Measurements from ENCODE around the gene ST6GALNAC3.

GRCh38 chr1:76668046-76668445, 593.5 kb downstream of the ST6GALNAC3 start:
- TF ChIP-seq, protein P1, sequence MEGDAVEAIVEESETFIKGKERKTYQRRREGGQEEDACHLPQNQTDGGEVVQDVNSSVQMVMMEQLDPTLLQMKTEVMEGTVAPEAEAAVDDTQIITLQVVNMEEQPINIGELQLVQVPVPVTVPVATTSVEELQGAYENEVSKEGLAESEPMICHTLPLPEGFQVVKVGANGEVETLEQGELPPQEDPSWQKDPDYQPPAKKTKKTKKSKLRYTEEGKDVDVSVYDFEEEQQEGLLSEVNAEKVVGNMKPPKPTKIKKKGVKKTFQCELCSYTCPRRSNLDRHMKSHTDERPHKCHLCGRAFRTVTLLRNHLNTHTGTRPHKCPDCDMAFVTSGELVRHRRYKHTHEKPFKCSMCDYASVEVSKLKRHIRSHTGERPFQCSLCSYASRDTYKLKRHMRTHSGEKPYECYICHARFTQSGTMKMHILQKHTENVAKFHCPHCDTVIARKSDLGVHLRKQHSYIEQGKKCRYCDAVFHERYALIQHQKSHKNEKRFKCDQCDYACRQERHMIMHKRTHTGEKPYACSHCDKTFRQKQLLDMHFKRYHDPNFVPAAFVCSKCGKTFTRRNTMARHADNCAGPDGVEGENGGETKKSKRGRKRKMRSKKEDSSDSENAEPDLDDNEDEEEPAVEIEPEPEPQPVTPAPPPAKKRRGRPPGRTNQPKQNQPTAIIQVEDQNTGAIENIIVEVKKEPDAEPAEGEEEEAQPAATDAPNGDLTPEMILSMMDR (conservative IDR thresholded peaks at IDR 0.05; ENCODE audit: low read length): no peak
- no peak for TF ChIP-seq EZH2phosphoT487 (IDR thresholded peaks at IDR 0.05; ENCODE audit: borderline replicate concordance)

Measured in Loucy (cell line).